Dermis microvascular lymphatic vessel endothelial cell (primary cell): Measurements from ENCODE around the gene TMPRSS11E. TPM values are rescaled to one million over a fixed set of nuclear protein-coding genes. Genes with fewer than 3 reads are reported as not detected.
"Not testable (repeated sequence)": the region's sequence is repeated elsewhere in the genome, so short reads cannot be mapped to it uniquely, and the experiment has no call there.

ENCODE experiments used
- DNase-seq, 2 donors: peaks; one replicate each; pipeline versions ENCODE4 v3.0.0 to v3.0.0-alpha.2; 2010; ENCODE audit warnings: low read depth in 2 of 2
- total RNA-seq: library from RNA; depleted of rRNA; stranded (reverse); fragments of >200 nt; gene quantifications from 2 replicates; pipeline ENCODE4 v1.2.1, GENCODE V29; 2014

The TMPRSS11E gene
- not detected in 2 replicates for total RNA-seq

DNA sequence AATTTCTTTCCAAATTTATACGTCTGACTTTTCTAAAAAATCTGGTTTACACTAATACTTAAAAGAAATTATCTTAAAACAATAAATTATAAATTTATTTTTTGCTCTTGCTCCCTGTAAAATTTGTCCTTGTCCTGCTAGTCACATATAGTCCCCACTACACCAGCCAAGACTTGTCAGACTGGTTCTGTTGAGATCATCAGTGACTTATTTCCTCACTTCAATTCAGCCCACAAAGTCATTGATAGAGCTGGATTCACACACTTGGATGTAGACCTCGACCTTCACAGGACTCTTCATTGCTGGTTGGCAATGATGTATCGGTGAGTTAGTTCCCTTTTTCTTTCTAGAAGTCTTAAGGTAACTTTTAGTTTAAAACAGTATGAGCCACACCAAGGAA is at the start of gene TMPRSS11E:
Gene TMPRSS11E (plus strand): TSS at position 263 of the 400 bp plus-strand sequence. CDS start 50 bp downstream, at position 313.
- no peak for DNase-seq

DNA sequence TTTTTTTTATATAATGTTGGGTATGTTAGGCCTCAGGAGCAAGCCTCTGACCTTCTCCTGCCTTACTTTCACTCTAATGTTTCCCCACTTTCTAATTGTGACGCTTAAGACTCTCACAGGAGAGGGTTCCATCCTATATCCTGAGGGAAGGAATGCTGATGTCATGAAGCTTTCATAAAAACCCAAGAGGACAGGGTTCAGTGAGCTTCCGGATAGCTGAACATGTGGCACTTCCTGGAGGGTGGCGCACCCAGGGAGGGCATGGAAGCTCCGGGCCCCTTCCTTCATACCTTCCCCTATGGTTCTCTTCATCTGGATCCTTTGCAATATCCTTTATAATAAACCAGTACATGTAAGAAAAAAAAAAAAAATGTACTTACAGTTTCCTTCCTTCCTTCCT is 48.0 kb upstream of the TMPRSS11E start:
- no peak for DNase-seq

DNA sequence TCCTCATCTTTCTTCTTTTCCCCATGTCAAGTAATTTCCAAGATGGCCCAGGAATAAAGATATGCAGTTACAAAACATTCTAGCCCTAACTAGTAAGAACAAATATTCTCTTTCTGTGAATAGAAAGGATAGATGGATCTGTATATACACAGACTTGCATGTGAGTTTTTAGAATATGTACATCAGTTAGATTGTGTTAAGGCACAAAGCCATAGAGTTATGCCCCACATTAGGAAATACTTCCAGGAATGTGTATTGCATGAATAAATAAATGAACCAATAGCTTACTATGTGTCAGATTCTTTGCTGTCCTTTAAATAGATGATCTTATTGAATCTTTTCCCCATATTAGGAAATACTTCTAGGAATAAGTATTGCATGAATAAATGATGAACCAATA is 46.0 kb upstream of the TMPRSS11E start:
- no peak for DNase-seq

DNA sequence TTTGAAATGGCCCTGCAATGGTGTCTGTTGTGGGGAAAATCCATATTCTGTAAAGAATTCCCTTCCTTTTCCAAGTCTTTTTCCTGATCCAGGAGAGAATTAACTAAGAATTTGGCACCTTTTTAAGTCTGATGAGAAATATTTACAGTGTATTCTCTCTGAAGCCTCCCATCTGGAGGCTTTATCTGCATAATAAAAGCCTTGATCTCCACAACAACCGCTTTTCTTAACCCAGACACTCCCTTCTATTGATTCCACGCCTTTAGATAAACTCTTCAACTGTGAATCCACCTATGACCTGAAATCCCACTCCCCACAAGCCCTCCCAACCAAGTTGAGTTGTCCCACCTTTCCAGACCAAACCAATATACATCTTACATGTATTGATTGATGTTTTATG is 43.1 kb upstream of the TMPRSS11E start:
- no peak for DNase-seq

GRCh38 chr4:68405718-68406478 is 41.4 kb upstream of the TMPRSS11E start:
- not testable (repeated sequence) for DNase-seq

DNA sequence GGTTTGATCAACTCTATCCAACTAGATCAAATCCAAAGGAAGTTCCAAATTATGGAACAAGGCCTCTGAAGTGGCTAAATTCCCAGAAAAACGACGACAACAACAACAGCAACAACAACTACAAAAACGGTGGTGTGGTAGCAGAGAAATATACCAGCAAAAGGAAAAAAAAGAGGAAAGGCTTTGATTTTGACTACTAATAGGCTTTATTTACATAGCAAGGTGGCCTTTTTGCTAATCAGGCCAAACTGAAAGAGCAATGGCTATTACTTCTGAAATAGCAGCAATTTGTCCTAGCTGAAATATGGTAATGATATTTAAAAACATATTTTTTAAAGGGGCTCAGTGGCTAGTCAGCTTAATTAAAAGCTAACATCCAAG is 40.8 kb upstream of the TMPRSS11E start:
- DNase-seq, result no peak

- not testable (repeated sequence) for DNase-seq
Observed at GRCh38 chr4:68407015-68407867, 40.0 kb upstream of the TMPRSS11E start.

- no peak for DNase-seq
Observed at GRCh38 chr4:68407868-68408190, 39.4 kb upstream of the TMPRSS11E start.

GRCh38 chr4:68410149-68410548 is 37.1 kb upstream of the TMPRSS11E start:
- DNase-seq, result no peak

GRCh38 chr4:68410643-68411042 is 36.6 kb upstream of the TMPRSS11E start:
- no peak for DNase-seq

DNA sequence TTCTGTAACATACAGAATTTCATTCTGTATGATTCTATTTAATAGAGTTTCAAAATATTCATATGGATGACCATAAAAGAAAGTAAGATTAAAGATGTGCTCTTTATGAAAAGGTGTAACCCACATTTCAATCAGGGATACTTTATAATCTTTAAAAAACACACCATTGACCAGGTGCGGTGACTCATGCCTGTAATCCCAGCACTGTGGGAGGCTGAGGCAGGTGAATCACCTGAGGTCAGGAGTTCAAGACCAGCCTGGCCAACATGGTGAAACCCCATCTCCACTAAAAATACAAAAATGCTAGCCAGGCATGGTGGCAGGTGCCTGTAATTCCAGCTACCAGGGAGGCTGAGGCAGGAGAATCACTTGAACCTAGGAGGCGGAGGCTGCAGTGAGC is 35.2 kb upstream of the TMPRSS11E start:
- DNase-seq, result not testable (repeated sequence)

DNA sequence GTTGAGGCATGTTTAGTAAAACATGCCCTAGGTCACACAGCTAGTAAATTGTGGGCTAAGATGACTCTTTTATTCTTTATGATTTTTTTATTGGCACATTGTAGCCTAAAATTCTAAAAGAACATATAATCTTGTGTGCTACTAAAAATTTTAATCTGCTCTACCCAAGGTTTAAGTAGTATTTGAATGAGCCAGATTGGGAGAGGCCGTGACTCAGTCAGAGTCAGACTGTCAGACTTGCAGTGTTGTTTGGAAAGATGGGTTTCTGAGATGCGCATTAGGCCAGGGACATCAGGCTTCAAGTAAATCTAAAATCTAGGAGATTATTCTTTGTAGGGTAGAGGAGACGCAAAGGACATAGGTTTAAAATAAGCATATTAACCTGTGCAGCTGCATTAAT is 30.7 kb upstream of the TMPRSS11E start:
- no peak for DNase-seq

GRCh38 chr4:68426516-68426915 is 20.7 kb upstream of the TMPRSS11E start:
- no peak for DNase-seq

- no peak for DNase-seq
Observed at GRCh38 chr4:68430337-68430736, 16.9 kb upstream of the TMPRSS11E start.

GRCh38 chr4:68432320-68432719 is 14.9 kb upstream of the TMPRSS11E start:
- no peak for DNase-seq

DNA sequence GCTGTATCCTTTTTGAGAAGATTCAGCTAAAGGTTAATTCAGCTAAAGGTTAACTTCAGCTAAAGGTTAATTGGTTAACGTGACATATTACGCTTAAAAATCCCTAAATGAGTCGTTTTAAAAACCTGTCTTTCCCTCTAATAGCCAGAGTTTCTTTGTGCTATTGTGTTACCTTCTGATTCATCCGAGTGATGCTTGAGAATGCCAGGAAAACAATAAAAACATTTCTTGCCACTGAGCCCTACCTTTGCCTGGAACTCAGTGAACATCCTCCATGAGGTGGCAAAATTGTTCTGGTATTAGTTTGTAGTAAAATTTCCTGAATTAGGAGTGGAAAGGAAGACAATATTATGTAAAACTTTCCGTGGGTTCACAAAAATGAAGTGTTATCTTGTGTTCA is 13.7 kb upstream of the TMPRSS11E start:
- DNase-seq, result no peak

DNA sequence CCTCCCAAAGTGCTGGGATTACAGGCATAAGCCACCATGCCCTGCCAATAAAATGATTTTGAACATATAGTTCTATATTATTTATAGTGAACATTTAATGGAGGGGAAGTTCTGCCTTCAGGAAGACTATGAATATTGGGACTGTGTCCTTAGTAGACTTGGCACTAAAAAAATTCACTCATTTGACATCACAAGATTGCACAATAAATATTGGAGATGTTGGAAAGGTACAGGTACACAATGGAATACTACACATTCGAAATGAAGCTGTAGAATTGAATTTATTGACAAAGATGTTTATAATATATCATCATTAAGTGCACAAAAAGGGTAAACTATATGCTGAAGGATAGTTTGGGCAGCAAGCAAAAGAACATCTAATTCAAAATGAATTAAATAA is 13.0 kb upstream of the TMPRSS11E start:
- no peak for DNase-seq

DNA sequence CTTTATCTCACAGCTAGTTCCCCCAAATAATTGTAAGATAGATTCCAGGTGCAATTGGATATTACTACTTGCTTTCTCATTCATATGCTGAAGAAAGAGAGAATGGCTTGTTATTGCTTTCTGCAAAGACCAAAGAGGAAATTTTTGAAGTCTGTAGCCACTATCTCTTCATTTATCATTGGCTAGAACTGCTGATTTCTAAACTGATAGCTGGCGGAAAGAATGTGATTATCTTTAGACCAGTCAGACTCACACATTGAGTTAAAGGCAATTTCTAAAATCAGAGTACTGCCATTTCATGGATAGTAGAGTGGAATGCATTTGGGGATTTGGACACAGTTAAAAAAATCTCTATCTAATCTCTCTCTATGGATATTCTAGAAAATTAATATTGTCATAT is 12.4 kb upstream of the TMPRSS11E start:
- DNase-seq, result no peak

DNA sequence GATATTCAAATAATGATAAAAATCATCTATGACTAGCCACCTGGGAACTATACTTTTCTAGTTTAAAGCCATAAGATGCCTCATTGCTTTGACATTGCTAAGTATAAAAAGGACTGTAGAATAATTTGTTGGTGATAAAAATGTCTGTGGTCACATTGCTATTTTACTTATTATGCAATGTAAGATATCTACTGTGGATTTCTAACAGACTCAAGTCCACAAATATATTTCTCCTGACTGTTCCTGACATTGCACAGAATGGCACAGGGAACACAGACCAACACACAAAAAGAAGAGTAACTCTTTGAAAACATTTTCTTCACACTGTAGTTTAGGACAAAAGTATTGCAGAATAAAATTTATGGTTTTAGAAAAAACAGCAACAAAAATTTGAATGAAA is 2.2 kb upstream of the TMPRSS11E start:
- DNase-seq, result no peak

DNA sequence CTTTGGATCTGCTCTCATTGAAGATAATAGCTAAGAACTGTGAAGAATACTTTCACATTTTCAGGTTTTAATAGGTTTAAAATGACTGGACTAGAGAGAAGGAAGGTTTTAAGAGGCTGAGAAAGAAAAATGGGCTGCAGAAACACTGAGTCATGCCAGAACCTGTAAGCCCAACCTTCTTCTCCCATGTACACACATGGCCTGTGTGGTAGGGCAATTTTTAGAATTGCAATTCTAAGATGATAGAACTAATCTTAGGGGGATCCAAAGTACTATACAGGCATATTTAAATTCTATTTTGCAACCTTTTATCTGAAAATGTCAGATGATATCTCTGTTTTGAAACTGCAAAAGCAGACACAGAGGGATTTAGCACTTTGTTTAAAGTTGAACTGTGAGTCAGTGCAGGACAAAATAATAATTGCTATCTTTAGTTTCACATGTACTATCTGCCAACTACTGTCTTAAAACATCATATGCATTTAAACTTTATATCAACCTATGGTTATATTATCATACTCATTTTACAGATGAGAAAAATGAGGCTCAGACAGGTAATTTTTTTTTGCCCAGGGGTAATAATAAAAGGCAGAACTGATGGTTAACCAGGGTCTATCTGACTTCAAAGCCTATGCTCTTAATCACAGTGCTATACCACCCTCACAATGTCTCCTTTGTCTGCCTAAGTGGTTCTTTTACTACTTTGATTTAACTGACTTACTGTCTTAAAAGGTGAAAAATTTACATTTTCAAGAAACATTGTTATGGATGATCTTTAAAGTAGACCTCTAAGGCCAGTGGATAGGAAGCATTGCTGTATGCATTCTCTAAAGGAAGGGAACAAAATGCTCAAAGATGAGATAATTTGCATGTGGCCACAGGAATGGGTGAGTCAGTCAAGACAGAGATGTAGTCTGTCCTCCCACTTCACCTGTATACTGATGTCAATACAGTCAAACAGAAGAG is 4.3 kb downstream of the TMPRSS11E start:
- DNase-seq, result no peak

- DNase-seq, result no peak
Observed at GRCh38 chr4:68460085-68460484, 12.8 kb downstream of the TMPRSS11E start.

GRCh38 chr4:68461790-68462189 is 14.5 kb downstream of the TMPRSS11E start:
- DNase-seq, result no peak
